ENCODE data around the gene CACNB4. TPM values are rescaled to one million over a fixed set of nuclear protein-coding genes. Genes with fewer than 3 reads are reported as not detected.
A peak's percentile ranks its signal among the peaks of the same experiment; 100 is the strongest.
"Not testable (repeated sequence)": the region's sequence is repeated elsewhere in the genome, so short reads cannot be mapped to it uniquely, and the experiment has no call there.

CACNB4 gene
- total and polyA plus RNA-seq, 5 donors: 0.25 to 1.5 (median 0.86) TPM

GRCh38 chr2:151952691-151953456 is 146.0 kb downstream of the CACNB4 start:
- ATAC-seq (no peak), DNase-seq (no peak)
- H3K4me3 ChIP-seq (ENCODE audit: low read length): no peak overlapping the region
- WGBS: 86% methylated on average over 14 of the region's 14 CpGs
- H3K27me3 ChIP-seq (ENCODE audit: control insufficient read depth, insufficient read depth): no peaks in the 10 kb centered on the region
- intact Hi-C loops (cut with DNase I): no loop called here
- no peak overlapping the region for H3K27ac ChIP-seq (ENCODE audit: low read length)
- no peaks in the 10 kb centered on the region for H3K9me3 ChIP-seq (ENCODE audit: control insufficient read depth, low read length)
- no peaks in the 10 kb centered on the region for H3K4me1 ChIP-seq (ENCODE audit: control insufficient read depth, insufficient read depth, low read length)

GRCh38 chr2:151947813-151948165 is 151.1 kb downstream of the CACNB4 start:
- peak; percentile 81 to 85 for ATAC-seq
- WGBS: 51% methylated on average over 5 of the region's 5 CpGs
- H3K9me3 ChIP-seq (ENCODE audit: control insufficient read depth, low read length): no peaks in the 10 kb centered on the region
- peak; percentile 45 to 66 (median 54) for DNase-seq
- H3K4me3 ChIP-seq (ENCODE audit: low read length): peak overlapping the region; percentile 37
- no peaks in the 10 kb centered on the region for H3K27me3 ChIP-seq (ENCODE audit: control insufficient read depth, insufficient read depth)
- intact Hi-C loops (cut with DNase I): no loop called here
- H3K4me1 ChIP-seq (ENCODE audit: control insufficient read depth, insufficient read depth, low read length): peaks cover 7% of the 10 kb centered on the region
- H3K27ac ChIP-seq (ENCODE audit: low read length): no peak overlapping the region

- Histone ChIP-seq H3K4me1 (ENCODE audit: control insufficient read depth, insufficient read depth, low read length) (peaks cover 7% of the 10 kb centered on the region), H3K27ac (ENCODE audit: low read length) (peak overlapping the region; percentile 30), H3K9me3 (ENCODE audit: control insufficient read depth, low read length) (no peaks in the 10 kb centered on the region), H3K27me3 (ENCODE audit: control insufficient read depth, insufficient read depth) (no peaks in the 10 kb centered on the region), H3K4me3 (ENCODE audit: low read length) (peak overlapping the region; percentile 37)
- ATAC-seq (peak; percentile 84 to 87), DNase-seq (peak; percentile 33 to 66 (median 36))
- intact Hi-C loops (cut with DNase I): no loop called here
- WGBS: 24% methylated on average over 15 of the region's 15 CpGs
Measured at GRCh38 chr2:151946899-151947812, 151.7 kb downstream of the CACNB4 start.

GRCh38 chr2:151946250-151946884 is 152.5 kb downstream of the CACNB4 start:
- Histone ChIP-seq H3K4me1 (ENCODE audit: control insufficient read depth, insufficient read depth, low read length) (peaks cover 7% of the 10 kb centered on the region), H3K4me3 (ENCODE audit: low read length) (no peak overlapping the region), H3K9me3 (ENCODE audit: control insufficient read depth, low read length) (no peaks in the 10 kb centered on the region), H3K27ac (ENCODE audit: low read length) (no peak overlapping the region), H3K27me3 (ENCODE audit: control insufficient read depth, insufficient read depth) (no peaks in the 10 kb centered on the region)
- WGBS: 71% methylated on average over 6 of the region's 6 CpGs
- ATAC-seq (no peak), DNase-seq (no peak)
- intact Hi-C loops (cut with DNase I): no loop called here

GRCh38 chr2:151945602-151946001 is 153.2 kb downstream of the CACNB4 start:
- no peak for ATAC-seq
- no peak overlapping the region for H3K4me3 ChIP-seq (ENCODE audit: low read length)
- intact Hi-C loops (cut with DNase I): no loop called here
- no peak overlapping the region for H3K27ac ChIP-seq (ENCODE audit: low read length)
- no peak for DNase-seq
- no peaks in the 10 kb centered on the region for H3K9me3 ChIP-seq (ENCODE audit: control insufficient read depth, low read length)
- H3K4me1 ChIP-seq (ENCODE audit: control insufficient read depth, insufficient read depth, low read length): peaks cover 7% of the 10 kb centered on the region
- WGBS: 97% methylated on average over 7 of the region's 7 CpGs
- no peaks in the 10 kb centered on the region for H3K27me3 ChIP-seq (ENCODE audit: control insufficient read depth, insufficient read depth)

- Histone ChIP-seq H3K27me3 (ENCODE audit: control insufficient read depth, insufficient read depth) (no peaks in the 10 kb centered on the region), H3K4me1 (ENCODE audit: control insufficient read depth, insufficient read depth, low read length) (peaks cover 7% of the 10 kb centered on the region), H3K9me3 (ENCODE audit: control insufficient read depth, low read length) (no peaks in the 10 kb centered on the region), H3K27ac (ENCODE audit: low read length) (no peak overlapping the region), H3K4me3 (ENCODE audit: low read length) (no peak overlapping the region)
- 96% methylated on average over 2 of the region's 2 CpGs for WGBS
- DNase-seq: no peak
- no peak for ATAC-seq
- intact Hi-C loops (cut with DNase I): no loop called here
Measured at GRCh38 chr2:151945186-151945585, 153.7 kb downstream of the CACNB4 start.

- H3K27me3 ChIP-seq (ENCODE audit: control insufficient read depth, insufficient read depth): no peaks in the 10 kb centered on the region
- intact Hi-C loops (cut with DNase I): no loop called here
- ATAC-seq (no peak), DNase-seq (no peak)
- H3K4me3 ChIP-seq (ENCODE audit: low read length): no peak overlapping the region
- H3K4me1 ChIP-seq (ENCODE audit: control insufficient read depth, insufficient read depth, low read length): peaks cover 7% of the 10 kb centered on the region
- H3K9me3 ChIP-seq (ENCODE audit: control insufficient read depth, low read length): no peaks in the 10 kb centered on the region
- 87% methylated on average over 1 of the region's 1 CpG for WGBS
- H3K27ac ChIP-seq (ENCODE audit: low read length): no peak overlapping the region
Measured at GRCh38 chr2:151943461-151943860, 155.4 kb downstream of the CACNB4 start.

- WGBS: 91% methylated on average over 10 of the region's 10 CpGs
- H3K27me3 ChIP-seq (ENCODE audit: control insufficient read depth, insufficient read depth); DNase-seq; H3K4me1 ChIP-seq (ENCODE audit: control insufficient read depth, insufficient read depth, low read length); intact Hi-C loops (cut with DNase I); H3K27ac ChIP-seq (ENCODE audit: low read length); ATAC-seq; H3K4me3 ChIP-seq (ENCODE audit: low read length); H3K9me3 ChIP-seq (ENCODE audit: control insufficient read depth, low read length): not testable (repeated sequence)
Measured at GRCh38 chr2:151942540-151943205, 156.2 kb downstream of the CACNB4 start.

- intact Hi-C loops (cut with DNase I): no loop called here
- Histone ChIP-seq H3K27me3 (ENCODE audit: control insufficient read depth, insufficient read depth) (no peaks in the 10 kb centered on the region), H3K4me1 (ENCODE audit: control insufficient read depth, insufficient read depth, low read length) (no peaks in the 10 kb centered on the region), H3K9me3 (ENCODE audit: control insufficient read depth, low read length) (no peaks in the 10 kb centered on the region), H3K27ac (ENCODE audit: low read length) (no peak overlapping the region), H3K4me3 (ENCODE audit: low read length) (no peak overlapping the region)
- no peak for DNase-seq
- ATAC-seq: no peak
Measured at GRCh38 chr2:151937966-151938365, 160.9 kb downstream of the CACNB4 start.

GRCh38 chr2:151936626-151937025 is 162.2 kb downstream of the CACNB4 start:
- ATAC-seq (no peak), DNase-seq (no peak)
- Histone ChIP-seq H3K4me1 (ENCODE audit: control insufficient read depth, insufficient read depth, low read length) (no peaks in the 10 kb centered on the region), H3K27me3 (ENCODE audit: control insufficient read depth, insufficient read depth) (no peaks in the 10 kb centered on the region), H3K27ac (ENCODE audit: low read length) (no peak overlapping the region), H3K9me3 (ENCODE audit: control insufficient read depth, low read length) (no peaks in the 10 kb centered on the region), H3K4me3 (ENCODE audit: low read length) (no peak overlapping the region)
- 85% methylated on average over 4 of the region's 4 CpGs for WGBS
- intact Hi-C loops (cut with DNase I): no loop called here
